Measurements from ENCODE around the gene ACSF3. TPM values are rescaled to one million over a fixed set of nuclear protein-coding genes. Genes with fewer than 3 reads are reported as not detected.

ACSF3 gene
- total RNA-seq, 1 donor from 2014 or later = 19.7 TPM

DNA sequence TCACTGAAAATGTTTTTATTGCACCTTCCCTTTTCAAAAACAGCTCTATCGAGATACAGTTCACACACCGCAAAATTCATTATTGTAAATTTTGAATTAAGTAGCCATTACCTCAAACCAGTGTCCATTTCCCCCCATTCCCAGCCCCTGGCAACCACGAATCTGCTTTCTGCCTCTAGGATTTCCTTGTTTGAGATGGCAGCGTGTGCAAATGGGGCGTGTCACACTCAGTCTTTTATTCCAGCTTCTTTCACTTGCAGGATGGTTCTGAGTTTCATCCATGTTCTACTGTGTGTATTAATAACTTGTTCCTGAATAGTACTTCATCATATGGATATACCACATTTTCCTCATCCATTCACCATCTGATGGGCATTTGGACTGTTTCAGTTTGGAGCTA is 14.8 kb downstream of the ACSF3 start:
- no peak for DNase-seq (ENCODE audit: low read depth)

DNA sequence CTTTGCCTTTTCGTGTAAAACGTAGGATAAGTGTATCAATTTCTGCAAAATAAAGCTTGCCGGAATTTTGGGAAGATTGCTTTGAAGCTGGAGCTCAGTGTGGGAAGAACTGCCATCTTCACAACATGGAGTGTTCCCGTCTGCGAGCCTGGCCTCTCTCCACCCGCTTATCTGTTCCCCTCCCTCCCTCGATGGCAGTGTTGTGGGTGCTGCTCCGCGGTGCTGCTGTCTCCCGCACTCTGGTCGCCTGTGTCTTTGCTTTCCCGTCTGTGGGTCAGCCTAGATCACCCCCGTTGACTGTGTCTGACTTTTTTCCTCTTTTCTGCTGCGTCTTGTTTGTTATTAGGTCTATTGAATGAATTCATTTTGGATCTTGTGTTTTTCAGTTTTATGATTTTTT is 17.0 kb downstream of the ACSF3 start:
- DNase-seq (ENCODE audit: low read depth) = no peak

DNA sequence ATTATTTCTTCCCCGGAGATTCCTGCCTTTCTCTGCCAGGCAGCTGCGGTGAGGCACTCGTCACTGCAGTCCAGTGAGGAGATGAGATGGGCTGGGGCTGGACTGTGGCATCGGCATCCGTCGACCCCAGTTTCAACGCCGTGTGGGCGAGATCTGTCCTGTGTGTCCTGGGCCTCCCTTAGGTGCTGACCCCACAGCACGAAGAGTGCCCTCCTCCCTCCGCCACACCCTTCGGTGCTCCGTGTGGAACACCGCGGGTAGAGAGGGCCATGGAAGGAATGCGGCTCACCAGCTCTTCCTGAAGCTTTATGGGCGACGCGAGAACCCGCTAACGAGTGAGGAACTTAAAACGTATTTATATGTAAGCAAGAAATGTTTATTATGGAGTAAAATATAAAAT is 17.6 kb downstream of the ACSF3 start:
- DNase-seq (ENCODE audit: low read depth) = no peak

DNA sequence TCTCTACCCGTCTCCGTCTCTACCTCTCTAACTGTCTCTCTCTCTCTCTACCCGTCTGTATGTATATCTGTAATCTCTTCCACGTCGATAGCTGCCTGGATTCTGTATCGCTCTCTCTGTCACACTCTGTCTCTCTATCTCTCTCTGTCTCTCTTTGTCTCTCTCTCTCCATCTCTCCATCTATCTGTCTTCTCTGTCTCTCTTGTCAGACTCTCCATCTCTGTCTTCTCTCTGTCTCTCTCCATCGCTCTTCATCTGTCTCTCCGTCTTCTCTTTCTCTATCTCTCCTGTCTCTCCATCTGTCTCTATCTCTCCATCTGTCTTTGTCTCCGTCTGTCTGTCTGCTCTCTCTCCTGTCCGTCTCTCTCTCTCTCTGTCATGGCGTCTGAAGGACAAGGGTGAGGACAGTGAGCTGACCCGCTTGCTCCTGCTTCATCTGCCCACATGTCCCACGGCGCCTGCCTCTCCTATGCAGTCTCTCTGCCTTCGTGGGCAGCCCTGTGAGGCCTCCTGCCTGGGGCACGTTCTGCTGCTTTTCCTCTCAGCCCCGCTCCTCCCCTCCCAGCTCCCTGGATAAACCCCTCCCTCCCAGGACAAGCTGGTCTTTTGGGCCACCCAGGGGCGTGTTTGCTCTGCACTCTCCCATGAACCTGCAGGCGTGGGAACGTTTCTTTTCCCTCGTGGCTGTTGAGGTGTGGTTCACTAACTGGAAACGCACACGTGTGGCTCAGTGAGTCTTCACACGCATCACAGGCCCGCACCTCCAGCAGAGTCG is 18.9 kb downstream of the ACSF3 start:
- no peak for DNase-seq (ENCODE audit: low read depth)

DNA sequence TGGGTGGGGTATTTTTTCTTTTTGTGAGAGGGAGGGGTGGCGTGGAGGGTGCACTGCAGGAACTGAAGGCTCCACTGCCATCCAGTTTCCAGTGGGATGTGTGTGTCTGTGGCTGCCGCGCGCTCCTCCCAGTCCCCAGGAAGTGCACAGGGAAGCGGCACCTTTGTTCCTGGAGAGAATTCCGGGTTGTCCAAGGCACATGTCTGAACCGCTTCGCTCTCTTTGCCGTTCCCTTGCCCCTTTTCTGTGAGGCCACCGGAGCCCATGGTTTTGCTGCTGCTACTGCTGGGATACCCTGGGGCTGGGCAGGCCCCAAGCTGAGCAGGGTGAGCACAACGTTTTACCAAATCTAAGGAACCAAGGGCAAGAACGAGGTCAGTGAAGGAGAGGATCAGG is 19.5 kb downstream of the ACSF3 start:
- no peak for DNase-seq (ENCODE audit: low read depth)

GRCh38 chr16:89113661-89114060 is 20.0 kb downstream of the ACSF3 start:
- DNase-seq (ENCODE audit: low read depth) = no peak

- DNase-seq (ENCODE audit: low read depth) = peak; percentile 45
Observed at GRCh38 chr16:89114159-89114981, 20.7 kb downstream of the ACSF3 start.

GRCh38 chr16:89115216-89115861 is 21.7 kb downstream of the ACSF3 start:
- no peak for DNase-seq (ENCODE audit: low read depth)

DNA sequence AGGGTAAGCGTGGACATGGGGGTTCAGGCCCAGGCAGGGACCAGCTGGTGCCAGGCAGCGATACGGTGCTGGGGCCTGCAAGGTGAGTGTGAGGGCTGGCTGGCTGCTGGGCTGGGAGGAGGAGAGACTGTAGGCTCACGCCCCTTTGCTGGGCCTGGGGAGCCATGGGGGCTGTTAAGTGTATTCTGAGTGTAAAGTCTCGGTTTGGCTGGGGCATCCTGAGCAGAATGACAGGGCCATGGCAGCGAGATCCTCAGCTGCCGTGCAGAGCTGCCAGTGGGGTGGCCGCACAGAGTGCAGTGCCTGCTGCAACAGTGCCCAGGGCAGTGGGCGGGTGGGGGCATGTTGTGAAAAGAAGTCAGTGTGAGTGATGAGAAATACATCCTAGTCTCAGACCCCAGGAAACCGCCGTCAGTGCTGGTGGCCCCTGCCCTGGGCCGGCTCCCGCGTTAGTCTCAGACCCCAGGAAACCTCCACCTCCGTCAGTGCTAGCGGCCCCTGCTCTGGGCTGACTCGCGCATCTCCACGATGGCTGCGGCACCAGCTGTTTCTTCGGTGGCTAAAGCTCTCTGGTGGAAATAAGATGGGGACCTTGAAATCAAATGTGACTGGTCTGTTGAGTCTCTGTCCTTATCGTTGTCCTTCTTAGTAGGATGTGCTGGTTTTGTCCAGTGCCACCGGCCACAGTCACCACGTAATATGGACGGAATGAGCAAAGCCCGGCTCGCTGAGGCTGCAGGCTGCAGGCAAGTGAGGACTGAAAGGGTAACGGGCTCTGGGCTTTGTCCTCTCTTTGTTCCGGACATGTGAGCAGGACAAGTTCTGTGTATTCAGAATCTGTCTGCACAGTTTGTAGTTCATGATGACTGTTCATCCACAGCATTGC is 22.9 kb downstream of the ACSF3 start:
- no peak for DNase-seq (ENCODE audit: low read depth)

- no peak for DNase-seq (ENCODE audit: low read depth)
Observed at GRCh38 chr16:89117227-89117974, 23.7 kb downstream of the ACSF3 start.

GRCh38 chr16:89117975-89118289 is 24.3 kb downstream of the ACSF3 start:
- DNase-seq (ENCODE audit: low read depth) = no peak

GRCh38 chr16:89118361-89119165 is 24.9 kb downstream of the ACSF3 start:
- no peak for DNase-seq (ENCODE audit: low read depth)

GRCh38 chr16:89119166-89119621 is 25.5 kb downstream of the ACSF3 start:
- DNase-seq (ENCODE audit: low read depth) = no peak

- DNase-seq (ENCODE audit: low read depth) = no peak
Observed at GRCh38 chr16:89119661-89120141, 26.0 kb downstream of the ACSF3 start.

DNA sequence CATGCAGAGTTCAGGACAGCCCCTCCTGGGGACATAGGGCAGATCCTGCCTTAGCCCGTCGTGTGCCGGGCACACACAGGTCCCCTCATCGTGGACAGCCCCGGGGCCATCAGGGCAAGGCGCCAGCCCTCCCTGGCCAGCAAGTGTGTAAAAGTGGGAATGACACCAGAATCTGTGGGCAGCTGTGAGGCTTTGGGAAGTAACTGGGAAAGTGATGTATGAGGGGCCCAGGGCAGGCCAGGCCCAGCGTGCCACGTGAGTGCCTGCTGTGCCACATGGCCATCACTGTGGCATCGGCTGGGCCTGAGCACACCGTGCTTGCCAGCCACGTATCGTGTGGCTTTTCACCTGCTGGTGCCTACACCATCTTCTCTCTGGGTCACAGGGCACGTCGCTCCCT is 26.6 kb downstream of the ACSF3 start:
- DNase-seq (ENCODE audit: low read depth) = no peak

GRCh38 chr16:89120921-89121351 is 27.3 kb downstream of the ACSF3 start:
- no peak for DNase-seq (ENCODE audit: low read depth)

- DNase-seq (ENCODE audit: low read depth) = no peak
Observed at GRCh38 chr16:89121691-89122321, 28.2 kb downstream of the ACSF3 start.

- DNase-seq (ENCODE audit: low read depth) = no peak
Observed at GRCh38 chr16:89122322-89122851, 28.7 kb downstream of the ACSF3 start.

Data from myocyte (in vitro differentiated cells).